Measurements from ENCODE around the gene DNAJC5G. TPM values are rescaled to one million over a fixed set of nuclear protein-coding genes. Genes with fewer than 3 reads are reported as not detected.

DNAJC5G gene
- total and polyA plus RNA-seq, 2 experiments from 2014 or later: not detected

DNA sequence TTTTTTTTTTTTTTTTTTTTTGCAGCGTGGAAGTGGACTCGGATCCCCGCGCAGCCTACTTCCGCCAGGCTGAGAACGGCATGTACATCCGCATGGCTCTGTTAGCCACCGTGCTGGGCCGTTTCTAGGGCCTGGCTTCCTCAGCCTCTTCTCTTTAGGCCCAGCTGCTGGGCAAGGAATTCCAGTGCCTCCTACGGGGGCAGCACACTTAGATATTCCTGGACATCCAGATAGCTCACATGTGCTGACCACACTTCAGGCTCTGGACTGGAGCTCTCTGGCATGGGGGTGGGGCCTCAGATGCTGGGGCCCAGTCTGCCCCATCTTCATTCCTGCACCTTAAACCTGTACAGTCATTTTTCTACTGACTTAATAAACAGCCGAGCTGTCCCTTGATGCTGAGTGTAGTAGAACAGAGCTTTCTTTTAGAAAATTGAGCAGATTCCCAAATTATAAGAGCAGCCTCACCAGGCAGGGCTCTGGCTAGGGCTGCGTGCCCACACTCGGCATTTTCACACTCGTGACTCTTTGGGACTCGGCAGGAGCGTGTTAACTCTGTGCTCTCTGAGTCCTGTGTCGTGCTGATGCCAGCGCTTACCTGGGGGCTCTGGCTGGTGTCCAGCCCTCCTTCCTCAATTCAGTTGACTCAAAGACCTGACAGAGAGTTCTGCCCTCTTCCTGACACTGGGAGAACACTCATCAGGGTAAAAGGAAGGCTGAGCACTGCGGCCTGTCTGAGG, 31.7 kb upstream of the DNAJC5G start:
- in situ Hi-C loops (cut with MboI): no loop called here
- no peak overlapping the region for H3K4me3 ChIP-seq

DNA sequence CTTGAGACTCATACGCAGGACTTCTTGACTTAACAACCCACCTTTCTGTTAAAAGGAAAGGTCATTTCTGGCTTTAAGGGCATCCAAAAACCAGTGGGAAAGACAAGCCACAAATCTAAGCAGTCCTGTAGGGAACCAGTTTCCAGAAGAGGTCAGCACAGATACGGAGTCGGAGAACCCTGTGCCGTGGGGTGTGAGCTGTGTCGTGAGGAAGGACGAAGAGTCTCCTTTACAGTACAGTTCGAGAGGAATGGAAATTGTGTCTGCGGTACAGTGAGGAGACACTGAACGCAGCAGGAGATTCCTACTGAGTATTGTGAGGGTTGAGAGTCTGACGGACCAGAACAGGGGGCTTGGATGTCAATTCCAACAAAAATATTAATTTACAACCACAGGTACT, 30.1 kb upstream of the DNAJC5G start:
- WGBS, 2 experiments (ENCODE audit: low coverage in 1 of 2, low lambda C conversion rate in 2 of 2, missing lambda C conversion rate in 2 of 2): 75 to 77% methylated on average over 10 of the region's 10 CpGs
- H3K9ac ChIP-seq: no peak overlapping the region
- H3K79me2 ChIP-seq (ENCODE audit: insufficient read depth): no peaks in the 10 kb centered on the region
- in situ Hi-C loops (cut with MboI): no loop called here
- H3K27ac ChIP-seq: no peak overlapping the region
- H3K27me3 ChIP-seq (replicated peaks; ENCODE audit: insufficient read depth): no peaks in the 10 kb centered on the region
- peaks cover 6% of the 10 kb centered on the region; the same call in 1 of the 2 replicates for H3K36me3 ChIP-seq (ENCODE audit: low read depth)
- no peaks in the 10 kb centered on the region for H3K4me1 ChIP-seq (ENCODE audit: insufficient read depth)
- no peak overlapping the region for H3K4me2 ChIP-seq (ENCODE audit: unreplicated experiment)
- H3K9me3 ChIP-seq (ENCODE audit: low read depth): no peaks in the 10 kb centered on the region
- H3F3A ChIP-seq (ENCODE audit: insufficient read depth): peaks cover 4% of the 10 kb centered on the region; the same call in 1 of the 2 replicates
- no peak for DNase-seq
- no peak overlapping the region for H2AFZ ChIP-seq
- H3K4me3 ChIP-seq: no peak overlapping the region
- H4K20me1 ChIP-seq (ENCODE audit: insufficient read depth): no peaks in the 10 kb centered on the region
- TF ChIP-seq EZH2 (IDR thresholded peaks at IDR 0.05; ENCODE audit: insufficient read depth, poor library complexity, severe bottlenecking) (no peak), EZH2phosphoT487 (IDR thresholded peaks at IDR 0.05; ENCODE audit: insufficient read depth, low read depth) (no peak)
- no peaks in the 10 kb centered on the region for H3K9me2 ChIP-seq (ENCODE audit: insufficient read depth)

More for the DNA sequence above, 31.7 kb upstream of the DNAJC5G start:
- H3K9me2 ChIP-seq (ENCODE audit: insufficient read depth): no peaks in the 10 kb centered on the region
- no peaks in the 10 kb centered on the region for H3K9me3 ChIP-seq (ENCODE audit: low read depth)
- no peak overlapping the region for H3K27ac ChIP-seq
- H3K4me2 ChIP-seq (ENCODE audit: unreplicated experiment): no peak overlapping the region
- H3K4me1 ChIP-seq (ENCODE audit: insufficient read depth): no peaks in the 10 kb centered on the region
- H3K27me3 ChIP-seq (replicated peaks; ENCODE audit: insufficient read depth): no peaks in the 10 kb centered on the region
- WGBS, 2 experiments (ENCODE audit: low coverage in 1 of 2, low lambda C conversion rate in 2 of 2, missing lambda C conversion rate in 2 of 2): 81 to 85% methylated on average over 15 to 19 of the region's 19 CpGs
- TF ChIP-seq EZH2phosphoT487 (IDR thresholded peaks at IDR 0.05; ENCODE audit: insufficient read depth, low read depth): no peak
- TF ChIP-seq EZH2 (IDR thresholded peaks at IDR 0.05; ENCODE audit: insufficient read depth, poor library complexity, severe bottlenecking): no peak
- H2AFZ ChIP-seq: no peak overlapping the region
- peaks cover 6% of the 10 kb centered on the region; the same call in 1 of the 2 replicates for H3K36me3 ChIP-seq (ENCODE audit: low read depth)
- H4K20me1 ChIP-seq (ENCODE audit: insufficient read depth): no peaks in the 10 kb centered on the region
- H3K79me2 ChIP-seq (ENCODE audit: insufficient read depth): no peaks in the 10 kb centered on the region
- no peak for DNase-seq
- peaks cover 4% of the 10 kb centered on the region; the same call in 1 of the 2 replicates for H3F3A ChIP-seq (ENCODE audit: insufficient read depth)
- H3K9ac ChIP-seq: no peak overlapping the region

DNA sequence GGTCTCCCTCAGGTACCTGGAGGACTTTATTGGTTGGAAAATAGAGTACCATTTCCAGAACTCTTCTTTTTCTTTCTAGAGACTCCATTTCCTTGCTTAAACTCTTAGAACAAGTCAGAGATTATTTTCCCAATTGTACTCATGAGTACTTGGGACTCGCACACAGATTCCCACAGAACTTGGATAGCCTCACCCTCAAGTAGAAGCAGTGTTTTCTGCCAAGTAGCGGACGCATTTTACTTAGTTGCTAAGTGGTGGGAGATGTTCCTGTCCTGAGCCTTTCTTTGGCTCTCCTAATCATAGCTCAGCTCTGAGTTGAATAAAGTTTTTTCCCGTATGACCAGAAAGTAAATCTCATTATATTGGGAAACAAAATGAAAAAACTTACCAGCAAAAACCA, 29.6 kb upstream of the DNAJC5G start:
- Histone ChIP-seq H4K20me1 (ENCODE audit: insufficient read depth) (no peaks in the 10 kb centered on the region), H3F3A (ENCODE audit: insufficient read depth) (peaks cover 4% of the 10 kb centered on the region; the same call in 1 of the 2 replicates), H3K4me1 (ENCODE audit: insufficient read depth) (no peaks in the 10 kb centered on the region), H3K79me2 (ENCODE audit: insufficient read depth) (no peaks in the 10 kb centered on the region), H3K4me3 (no peak overlapping the region), H2AFZ (no peak overlapping the region), H3K36me3 (ENCODE audit: low read depth) (peaks cover 6% of the 10 kb centered on the region; the same call in 1 of the 2 replicates), H3K27ac (no peak overlapping the region), H3K4me2 (ENCODE audit: unreplicated experiment) (no peak overlapping the region), H3K9me2 (ENCODE audit: insufficient read depth) (no peaks in the 10 kb centered on the region), H3K9me3 (ENCODE audit: low read depth) (no peaks in the 10 kb centered on the region), H3K27me3 (replicated peaks; ENCODE audit: insufficient read depth) (no peaks in the 10 kb centered on the region; the same call in 1 of the 2 replicates), H3K9ac (no peak overlapping the region)
- in situ Hi-C loops (cut with MboI): no loop called here
- TF ChIP-seq EZH2phosphoT487 (IDR thresholded peaks at IDR 0.05; ENCODE audit: insufficient read depth, low read depth) (no peak), EZH2 (IDR thresholded peaks at IDR 0.05; ENCODE audit: insufficient read depth, poor library complexity, severe bottlenecking) (no peak)
- WGBS, 2 experiments (ENCODE audit: low coverage in 1 of 2, low lambda C conversion rate in 2 of 2, missing lambda C conversion rate in 2 of 2): 61 to 67% methylated on average over 4 of the region's 4 CpGs
- no peak for DNase-seq

DNA sequence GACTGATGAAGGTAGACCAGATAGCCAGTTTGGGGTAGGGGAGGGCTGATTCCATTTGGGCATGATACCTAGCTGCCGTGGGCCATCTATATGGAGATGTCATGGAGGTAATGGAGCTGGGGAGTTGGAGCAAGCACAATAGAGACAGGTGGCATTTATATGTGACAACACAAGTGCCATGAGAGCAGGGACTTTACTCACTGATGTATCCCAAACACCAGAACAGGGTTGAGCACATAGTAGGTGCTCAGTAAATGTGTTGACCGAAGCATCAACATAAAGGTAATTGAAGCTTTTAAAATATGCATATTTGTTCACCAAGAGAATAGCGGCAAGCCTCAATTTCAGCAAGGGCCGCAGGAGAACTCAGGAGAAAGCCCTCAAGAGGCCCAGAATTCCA, 27.3 kb upstream of the DNAJC5G start:
- Histone ChIP-seq H3K9me3 (ENCODE audit: low read depth) (no peaks in the 10 kb centered on the region), H4K20me1 (ENCODE audit: insufficient read depth) (no peaks in the 10 kb centered on the region), H3K27me3 (replicated peaks; ENCODE audit: insufficient read depth) (no peaks in the 10 kb centered on the region; the same call in 1 of the 2 replicates), H3K9me2 (ENCODE audit: insufficient read depth) (no peaks in the 10 kb centered on the region), H3K9ac (no peak overlapping the region), H3F3A (ENCODE audit: insufficient read depth) (peaks cover 4% of the 10 kb centered on the region; the same call in 1 of the 2 replicates), H3K36me3 (ENCODE audit: low read depth) (no peaks in the 10 kb centered on the region), H3K27ac (no peak overlapping the region), H2AFZ (no peak overlapping the region), H3K4me1 (ENCODE audit: insufficient read depth) (no peaks in the 10 kb centered on the region), H3K4me2 (ENCODE audit: unreplicated experiment) (no peak overlapping the region), H3K4me3 (no peak overlapping the region), H3K79me2 (ENCODE audit: insufficient read depth) (no peaks in the 10 kb centered on the region)
- TF ChIP-seq EZH2phosphoT487 (IDR thresholded peaks at IDR 0.05; ENCODE audit: insufficient read depth, low read depth) (no peak), EZH2 (IDR thresholded peaks at IDR 0.05; ENCODE audit: insufficient read depth, poor library complexity, severe bottlenecking) (no peak)
- in situ Hi-C loops (cut with MboI): no loop called here
- WGBS, 2 experiments (ENCODE audit: low coverage in 1 of 2, low lambda C conversion rate in 2 of 2, missing lambda C conversion rate in 2 of 2): 68 to 74% methylated on average over 4 of the region's 4 CpGs
- DNase-seq: no peak

Data from GM23248 (cell line).